Right renal pelvis (tissue), 4 donors: ENCODE data around the gene ST3GAL6. TPM values are rescaled to one million over a fixed set of nuclear protein-coding genes. Genes with fewer than 3 reads are reported as not detected.
A peak's percentile ranks its signal among the peaks of the same experiment; 100 is the strongest.

Source experiments
- DNase-seq, 4 donors: peaks; one replicate each; pipeline ENCODE4 v3.0.0-alpha.2; 2013; ENCODE audit warnings: low read depth in 4 of 4, low spot score in 3 of 4, missing footprints in 1 of 4
- polyA plus RNA-seq, 4 donors: library from polyadenylated mRNA; unstranded; fragments of 120-200 nt; gene quantifications; one replicate each; pipeline ENCODE4 v1.2.1, GENCODE V29; 2013; ENCODE audit not compliant: insufficient read length in 4 of 4

The ST3GAL6 gene
- polyA plus RNA-seq: 10 to 100 TPM; 65.6 to 85.1 (median 74.3) TPM

- DNase-seq: no peak
These were observed at the start of gene ST3GAL6 for GRCh38 chr3:98763076-98763475. ST3GAL6 (plus strand) TSS chr3:98763340; CDS start chr3:98768441, 5,101 bp downstream.

- DNase-seq: no peak
These were observed 49.2 kb upstream of the ST3GAL6 start for GRCh38 chr3:98713984-98714383.

- no peak for DNase-seq
These were observed 45.6 kb upstream of the ST3GAL6 start for GRCh38 chr3:98717584-98717983.

GRCh38 chr3:98718730-98719129 is 44.4 kb upstream of the ST3GAL6 start:
- no peak for DNase-seq

GRCh38 chr3:98721776-98722175 is 41.4 kb upstream of the ST3GAL6 start:
- no peak for DNase-seq

GRCh38 chr3:98722389-98722788 is 40.8 kb upstream of the ST3GAL6 start:
- DNase-seq: no peak

- no peak for DNase-seq
These were observed 37.8 kb upstream of the ST3GAL6 start for GRCh38 chr3:98725352-98725751.

- DNase-seq: no peak
These were observed 37.1 kb upstream of the ST3GAL6 start for GRCh38 chr3:98726084-98726483.

- DNase-seq: no peak
These were observed 35.5 kb upstream of the ST3GAL6 start for GRCh38 chr3:98727638-98728037.

GRCh38 chr3:98728672-98729071 is 34.5 kb upstream of the ST3GAL6 start:
- DNase-seq: no peak

- no peak for DNase-seq
These were observed 32.8 kb upstream of the ST3GAL6 start for GRCh38 chr3:98730338-98730737.

GRCh38 chr3:98730886-98731537 is 32.1 kb upstream of the ST3GAL6 start:
- no peak for DNase-seq

GRCh38 chr3:98731720-98732285 is 31.3 kb upstream of the ST3GAL6 start:
- DNase-seq: peak in 1 of 4 donors; percentile 10

GRCh38 chr3:98732286-98733052 is 30.7 kb upstream of the ST3GAL6 start:
- peak; percentile 20 to 56 (median 38) for DNase-seq

- peak in 3 of 4 donors; percentile 14 to 26 (median 16) for DNase-seq
These were observed 29.9 kb upstream of the ST3GAL6 start for GRCh38 chr3:98733053-98733811.

- peak in 2 of 4 donors; percentile 23 to 24 for DNase-seq
These were observed 29.3 kb upstream of the ST3GAL6 start for GRCh38 chr3:98733812-98734281.

- peak in 1 of 4 donors; percentile 10 for DNase-seq
These were observed 28.8 kb upstream of the ST3GAL6 start for GRCh38 chr3:98734306-98734705.

- no peak for DNase-seq
These were observed 28.4 kb upstream of the ST3GAL6 start for GRCh38 chr3:98734735-98735134.

GRCh38 chr3:98735296-98735695 is 27.8 kb upstream of the ST3GAL6 start:
- no peak for DNase-seq

- DNase-seq: no peak
These were observed 27.3 kb upstream of the ST3GAL6 start for GRCh38 chr3:98735761-98736269.

- no peak for DNase-seq
These were observed 25.8 kb upstream of the ST3GAL6 start for GRCh38 chr3:98737301-98737700.
